ENCODE results near the gene TF.
A peak's percentile ranks its signal among the peaks of the same experiment; 100 is the strongest.

The TF gene

DNA sequence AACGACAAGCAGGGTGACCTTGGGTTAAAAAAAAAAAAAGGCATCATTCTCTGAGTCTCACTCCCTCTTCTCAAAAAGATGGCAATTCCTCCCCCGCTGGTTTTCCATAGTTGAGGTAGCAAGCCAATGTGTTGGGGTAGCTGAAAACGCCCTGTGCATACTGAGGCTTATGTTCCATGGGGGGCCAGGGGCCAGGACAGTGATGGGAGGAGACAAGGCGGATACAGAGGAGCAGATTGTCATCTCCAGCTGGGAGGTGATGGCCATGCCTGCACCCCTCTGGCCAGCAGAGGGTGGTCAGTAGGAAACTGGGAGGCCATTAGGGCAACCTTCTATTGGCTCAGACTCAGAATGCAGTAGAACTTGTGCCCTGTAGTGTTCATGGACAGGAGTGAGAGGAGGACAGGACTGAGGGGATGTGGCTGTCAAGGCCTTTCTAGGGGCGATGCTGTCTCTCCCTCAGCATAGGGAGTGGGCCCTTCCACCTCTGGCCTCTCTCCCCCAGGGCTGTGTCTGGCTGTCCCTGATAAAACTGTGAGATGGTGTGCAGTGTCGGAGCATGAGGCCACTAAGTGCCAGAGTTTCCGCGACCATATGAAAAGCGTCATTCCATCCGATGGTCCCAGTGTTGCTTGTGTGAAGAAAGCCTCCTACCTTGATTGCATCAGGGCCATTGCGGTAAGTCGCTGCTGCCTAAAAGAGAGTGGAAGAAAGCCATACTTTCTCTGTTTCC is 1.9 kb downstream of the TF start:
- DNase-seq: no peak

DNA sequence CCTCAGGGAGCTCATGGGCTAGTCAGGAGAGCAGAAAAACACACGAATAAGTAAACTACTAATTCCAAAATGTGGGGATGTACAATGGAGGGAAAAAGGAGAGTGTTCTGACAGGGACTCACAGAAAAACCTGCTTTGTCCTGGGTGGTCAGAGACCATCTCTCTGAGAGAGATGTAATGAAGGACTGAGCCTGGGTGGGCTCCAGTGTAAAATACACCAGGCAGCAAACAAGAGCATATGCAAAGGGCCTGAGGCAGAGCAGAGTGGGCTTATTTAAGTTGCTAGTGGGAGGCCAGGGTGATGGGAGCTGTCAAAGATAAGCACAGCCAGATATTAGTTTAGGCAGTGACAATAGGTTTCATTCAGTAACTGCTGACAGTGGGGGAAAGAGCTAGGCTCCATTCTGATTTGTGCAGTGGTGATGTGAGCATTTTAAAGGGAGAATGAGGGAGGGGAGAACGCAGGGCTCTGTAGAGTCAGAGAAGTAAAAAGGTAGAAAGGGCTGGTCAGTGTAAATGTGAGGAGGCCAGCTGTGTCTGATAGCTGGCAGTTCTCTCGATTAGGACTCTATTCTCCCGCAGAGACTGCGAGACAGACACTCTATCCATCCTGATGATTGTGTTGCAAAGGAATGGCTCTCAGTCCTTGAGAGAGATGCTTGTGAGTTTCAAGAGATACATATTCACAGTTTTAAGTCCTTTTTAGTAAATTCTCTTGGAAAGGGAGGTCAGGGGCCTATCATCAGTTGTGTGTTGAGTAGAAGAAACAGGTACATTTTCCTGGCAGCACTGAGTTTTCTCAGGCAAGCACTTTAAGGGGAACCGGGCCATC is 3.5 kb downstream of the TF start:
- no peak for DNase-seq

DNA sequence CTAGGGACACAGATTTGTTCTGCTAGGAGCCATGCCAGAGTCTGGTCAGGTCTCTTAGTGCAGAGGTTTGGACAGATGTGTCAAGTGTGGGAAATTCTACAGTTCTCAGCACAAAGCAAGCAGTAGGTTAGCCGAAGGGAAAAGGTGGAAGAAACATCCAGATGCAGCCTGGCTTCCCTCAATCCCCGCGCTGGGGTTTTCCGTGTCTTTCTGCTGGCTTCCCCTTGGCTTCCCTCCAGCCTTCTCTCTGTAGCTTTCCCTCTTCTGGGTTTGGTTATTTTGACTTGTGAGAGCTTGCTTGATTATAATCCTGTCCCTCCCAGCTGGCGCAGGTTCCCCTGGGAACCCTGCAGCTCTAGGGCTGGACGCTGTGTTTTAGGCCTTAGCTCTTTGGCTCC is 4.1 kb downstream of the TF start:
- peak in 1 of 2 experiments; percentile 15 for DNase-seq

DNA sequence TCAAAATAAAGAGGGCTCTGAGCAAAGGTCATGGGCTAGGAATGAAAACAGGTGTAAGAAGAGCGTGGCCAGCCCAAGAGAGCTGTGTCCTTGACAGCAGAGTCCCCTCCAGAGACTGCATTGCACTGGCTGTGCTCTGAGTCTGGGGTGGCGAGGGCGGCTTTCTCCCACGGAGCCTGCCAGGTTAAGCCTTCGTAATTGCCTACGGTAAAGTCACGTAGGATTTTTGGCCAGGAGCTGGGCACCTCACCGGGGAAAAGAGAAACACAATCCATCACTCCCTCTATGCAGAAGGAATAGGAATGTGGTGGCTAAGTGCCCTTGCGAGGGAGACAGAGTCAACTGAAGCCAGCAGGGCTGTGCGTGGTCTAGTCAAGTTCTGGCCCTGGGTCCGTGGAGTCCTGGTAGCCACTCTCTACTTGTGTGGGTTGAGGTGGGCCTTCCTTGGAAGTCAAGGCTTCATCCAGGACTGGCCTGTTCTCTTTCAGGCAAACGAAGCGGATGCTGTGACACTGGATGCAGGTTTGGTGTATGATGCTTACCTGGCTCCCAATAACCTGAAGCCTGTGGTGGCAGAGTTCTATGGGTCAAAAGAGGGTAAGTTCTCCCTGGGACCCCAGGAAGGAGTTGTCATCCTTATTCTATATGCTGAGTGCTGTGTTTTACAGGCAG is 7.0 kb downstream of the TF start:
- no peak for DNase-seq

DNA sequence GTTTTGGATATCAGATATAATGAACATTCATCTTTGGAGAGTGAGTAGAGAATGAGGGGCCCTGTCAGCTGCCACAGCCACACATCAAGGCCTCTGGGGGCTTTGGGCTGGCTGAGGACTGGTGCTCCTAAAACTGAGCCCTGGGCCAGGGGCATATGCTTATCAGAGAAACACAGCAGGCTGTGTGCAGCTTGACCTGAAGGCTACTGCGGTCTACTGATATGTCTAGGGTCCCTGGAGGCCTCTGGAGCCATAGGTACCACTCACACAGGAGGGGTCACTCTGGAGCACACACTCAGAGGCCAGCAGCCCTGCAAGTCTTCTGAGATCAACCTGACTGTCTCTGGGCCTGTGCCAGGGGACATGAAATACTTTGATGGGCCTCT is 7.6 kb downstream of the TF start:
- DNase-seq: no peak

DNA sequence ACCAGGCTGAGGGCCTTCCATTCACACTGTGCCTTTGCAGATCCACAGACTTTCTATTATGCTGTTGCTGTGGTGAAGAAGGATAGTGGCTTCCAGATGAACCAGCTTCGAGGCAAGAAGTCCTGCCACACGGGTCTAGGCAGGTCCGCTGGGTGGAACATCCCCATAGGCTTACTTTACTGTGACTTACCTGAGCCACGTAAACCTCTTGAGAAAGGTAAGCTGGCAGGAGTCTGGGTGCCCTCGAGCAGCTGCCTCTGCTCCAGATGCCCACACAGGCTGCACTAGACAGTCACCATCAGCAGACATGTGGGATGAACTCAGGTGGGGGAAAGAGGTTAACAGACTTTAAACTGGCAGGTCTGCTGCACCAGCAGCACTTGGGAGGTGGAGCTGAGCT is 8.3 kb downstream of the TF start:
- no peak for DNase-seq

DNA sequence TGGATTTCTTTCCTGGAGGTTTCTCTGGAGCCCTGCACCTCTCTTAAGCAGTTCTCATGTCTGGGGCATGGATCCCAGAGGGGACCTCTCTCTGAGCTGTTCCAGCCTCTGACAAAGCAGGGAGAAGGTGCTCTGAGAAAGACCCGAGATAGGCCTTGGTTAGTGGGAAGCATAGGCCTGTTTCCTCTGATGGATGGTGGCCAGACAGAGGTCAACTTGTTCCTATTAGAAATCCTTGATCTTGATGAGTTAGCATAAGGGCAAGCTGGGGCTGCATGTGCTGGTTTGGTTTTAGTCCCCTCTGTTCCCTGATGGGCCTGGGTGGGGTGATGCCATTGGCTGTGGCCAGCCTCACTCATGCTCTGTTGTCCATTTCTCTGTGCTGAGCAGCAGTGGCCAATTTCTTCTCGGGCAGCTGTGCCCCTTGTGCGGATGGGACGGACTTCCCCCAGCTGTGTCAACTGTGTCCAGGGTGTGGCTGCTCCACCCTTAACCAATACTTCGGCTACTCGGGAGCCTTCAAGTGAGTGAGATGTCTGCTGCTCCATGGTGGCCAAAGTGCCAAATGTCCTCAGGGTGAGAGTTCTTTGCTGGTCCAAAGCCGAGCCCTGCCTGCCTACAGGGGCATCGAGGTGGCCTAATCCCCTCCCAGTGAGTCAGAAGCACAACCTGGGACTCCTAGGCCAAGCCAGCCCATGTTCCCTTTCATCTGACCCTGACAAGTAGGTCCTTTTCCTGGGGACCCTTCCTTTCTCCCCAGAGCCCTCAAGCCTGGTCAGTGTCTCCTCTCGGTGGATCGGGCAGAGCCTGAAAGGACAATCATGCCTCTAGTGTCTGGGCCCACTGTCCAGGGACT is 9.0 kb downstream of the TF start:
- DNase-seq: no peak

DNA sequence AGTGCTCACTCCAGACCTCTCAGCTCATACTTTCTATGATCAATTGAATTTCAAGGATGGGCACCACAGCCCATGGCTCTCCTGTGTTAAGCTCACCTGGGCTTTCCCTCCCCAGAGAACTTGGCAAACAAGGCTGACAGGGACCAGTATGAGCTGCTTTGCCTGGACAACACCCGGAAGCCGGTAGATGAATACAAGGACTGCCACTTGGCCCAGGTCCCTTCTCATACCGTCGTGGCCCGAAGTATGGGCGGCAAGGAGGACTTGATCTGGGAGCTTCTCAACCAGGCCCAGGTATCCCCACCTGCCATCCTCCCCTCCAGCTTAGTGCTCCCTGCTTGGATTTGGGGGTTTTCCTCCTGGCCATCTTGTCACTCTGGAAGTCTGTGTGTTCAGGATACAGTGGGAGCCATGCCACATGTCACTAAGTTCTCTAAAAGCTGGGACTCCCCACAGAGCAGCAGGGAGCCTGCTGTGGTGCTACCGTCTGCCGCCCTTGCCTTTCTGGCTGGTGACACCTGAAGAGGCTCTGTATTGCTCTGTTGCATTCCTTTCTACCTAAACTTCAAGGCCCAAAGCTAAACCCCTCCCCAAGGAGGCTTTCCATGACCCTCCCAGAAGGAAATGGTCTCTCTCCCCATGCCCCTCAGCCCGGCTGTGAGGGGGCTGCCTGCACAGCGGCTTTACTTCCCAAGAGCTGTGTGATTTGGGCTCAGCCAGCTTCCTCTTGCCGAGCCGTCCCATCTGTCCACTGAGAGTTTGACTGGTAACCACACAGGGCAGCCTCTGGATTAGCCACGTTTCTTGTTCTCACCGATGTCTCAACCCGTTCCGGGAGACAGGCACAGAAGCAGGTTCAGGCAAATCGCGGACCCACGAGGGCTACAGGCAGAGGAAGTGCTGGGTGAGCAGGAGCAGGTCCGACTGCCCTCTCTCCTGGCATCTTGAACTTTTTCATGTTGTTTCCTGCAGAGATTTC is 10.8 kb downstream of the TF start:
- no peak for DNase-seq

DNA sequence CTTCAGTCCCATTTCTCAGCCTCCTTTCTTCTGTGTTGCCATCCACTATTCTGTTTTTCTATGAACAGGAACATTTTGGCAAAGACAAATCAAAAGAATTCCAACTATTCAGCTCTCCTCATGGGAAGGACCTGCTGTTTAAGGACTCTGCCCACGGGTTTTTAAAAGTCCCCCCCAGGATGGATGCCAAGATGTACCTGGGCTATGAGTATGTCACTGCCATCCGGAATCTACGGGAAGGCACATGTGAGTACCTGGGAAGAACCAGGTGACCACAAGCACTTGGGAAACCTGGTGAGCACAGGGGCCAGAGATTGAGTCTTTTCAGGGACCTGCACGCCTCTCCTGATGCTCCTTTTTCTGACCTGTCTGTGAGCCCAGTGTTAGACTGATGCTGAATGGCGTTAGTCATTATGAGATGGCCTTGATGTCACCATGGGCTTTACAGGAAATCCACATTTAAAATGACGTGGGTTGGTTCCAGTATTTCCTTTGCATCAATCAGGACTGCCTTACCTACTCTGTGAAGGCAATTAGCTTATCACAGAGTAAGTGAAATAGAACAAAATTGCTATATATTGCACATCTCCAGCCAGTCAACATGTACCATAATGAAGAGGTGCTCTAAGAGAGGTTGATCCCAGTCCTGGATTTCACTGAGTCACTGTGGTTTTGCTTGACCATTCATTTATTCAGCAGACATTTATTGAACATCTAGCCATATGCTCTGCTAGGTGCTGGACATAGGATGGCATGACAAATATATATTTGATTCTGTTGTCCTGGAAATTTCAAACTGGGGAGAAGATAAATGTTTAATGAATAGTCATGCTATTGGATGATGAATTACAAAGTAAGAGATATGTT is 11.7 kb downstream of the TF start:
- DNase-seq: no peak

DNA sequence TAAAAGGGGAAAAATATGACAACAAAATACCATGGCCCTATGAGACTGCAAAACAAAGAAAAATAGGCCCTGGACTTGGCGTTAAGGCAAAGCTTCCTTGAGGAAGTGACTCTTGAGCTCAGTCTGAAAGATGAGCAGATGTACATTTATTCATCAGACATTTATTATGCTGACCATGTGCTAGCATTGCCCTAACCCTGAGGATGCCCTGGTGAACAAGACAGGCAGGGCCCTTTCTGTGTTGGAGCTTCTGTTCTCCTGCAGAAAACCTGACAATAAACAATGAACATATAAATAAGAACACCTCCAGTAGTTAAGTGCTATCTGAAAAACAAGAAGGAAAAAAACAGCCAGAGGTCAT is 12.4 kb downstream of the TF start:
- no peak for DNase-seq

DNA sequence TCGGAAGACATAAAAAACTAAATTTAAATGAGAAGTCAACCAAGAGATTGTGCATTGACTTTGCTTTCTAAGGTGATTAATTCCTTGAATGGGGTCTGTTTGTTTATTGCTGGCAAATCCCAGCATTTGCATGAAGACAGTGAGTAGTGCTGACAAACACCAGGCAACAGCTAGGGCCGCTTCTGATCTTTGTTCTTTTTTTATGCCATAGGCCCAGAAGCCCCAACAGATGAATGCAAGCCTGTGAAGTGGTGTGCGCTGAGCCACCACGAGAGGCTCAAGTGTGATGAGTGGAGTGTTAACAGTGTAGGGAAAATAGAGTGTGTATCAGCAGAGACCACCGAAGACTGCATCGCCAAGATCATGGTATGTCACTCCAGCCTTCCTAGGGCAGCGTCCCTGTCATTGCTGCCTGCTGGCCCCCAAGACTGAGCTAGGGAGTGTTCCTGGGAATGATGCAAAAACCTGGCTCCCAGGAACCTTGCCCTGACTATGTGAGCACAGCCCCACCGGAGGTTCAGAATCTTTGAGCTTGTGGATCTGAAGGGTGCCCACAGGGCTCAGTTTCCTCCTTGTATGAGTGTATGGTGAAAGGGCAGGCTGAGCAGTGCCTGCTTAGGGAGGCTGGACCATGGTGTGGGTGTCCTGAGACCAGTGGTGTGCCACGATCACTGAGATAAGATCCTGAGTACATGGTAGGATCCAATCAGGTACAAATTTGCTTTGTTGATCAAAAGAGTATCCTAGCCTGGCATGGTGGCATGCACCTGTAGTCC is 13.0 kb downstream of the TF start:
- no peak for DNase-seq

DNA sequence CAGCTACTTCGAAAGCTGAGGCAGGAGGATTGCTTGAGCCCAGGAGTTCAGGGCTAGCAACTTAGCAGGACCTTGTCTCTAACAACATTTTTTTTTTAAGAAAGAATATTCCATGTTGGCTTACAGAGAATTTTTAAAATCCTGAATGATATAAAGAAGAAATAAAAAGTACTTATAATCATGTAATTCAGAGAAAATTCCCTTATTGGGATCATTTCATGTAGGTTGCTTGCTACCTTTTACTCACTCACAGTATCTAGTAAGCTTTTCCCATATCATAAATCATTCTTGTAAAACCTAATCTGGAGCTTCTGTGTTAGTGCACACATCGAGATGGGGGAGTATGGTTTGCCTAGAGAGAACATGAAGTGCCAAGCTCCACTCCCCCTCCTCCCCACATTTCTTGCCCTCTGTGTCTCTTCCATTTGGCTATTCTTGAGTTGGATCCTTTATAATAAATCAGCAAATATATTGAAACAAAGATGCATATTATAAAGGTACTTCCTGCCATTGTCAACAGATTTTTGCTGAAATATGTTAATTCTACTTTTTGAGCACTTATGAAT is 13.6 kb downstream of the TF start:
- no peak for DNase-seq

DNA sequence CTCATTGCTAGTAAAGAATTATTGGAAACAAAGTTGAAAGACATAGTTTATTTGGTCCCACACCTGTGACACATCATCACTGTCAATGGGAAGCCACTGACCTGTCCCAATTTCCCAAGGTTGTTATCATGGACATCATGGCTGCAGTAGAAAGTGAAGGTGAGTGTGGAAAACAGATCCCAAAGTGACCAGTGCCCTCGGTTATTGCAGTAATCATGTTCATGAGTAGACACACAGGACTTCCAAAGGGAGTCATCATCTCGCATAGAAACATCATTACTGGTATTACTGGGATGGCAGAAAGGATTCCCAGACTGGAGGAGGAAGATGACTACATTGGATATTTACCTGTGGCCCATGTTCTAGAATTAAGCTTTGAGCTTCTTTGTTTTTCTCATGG is 14.7 kb downstream of the TF start:
- no peak for DNase-seq

DNA sequence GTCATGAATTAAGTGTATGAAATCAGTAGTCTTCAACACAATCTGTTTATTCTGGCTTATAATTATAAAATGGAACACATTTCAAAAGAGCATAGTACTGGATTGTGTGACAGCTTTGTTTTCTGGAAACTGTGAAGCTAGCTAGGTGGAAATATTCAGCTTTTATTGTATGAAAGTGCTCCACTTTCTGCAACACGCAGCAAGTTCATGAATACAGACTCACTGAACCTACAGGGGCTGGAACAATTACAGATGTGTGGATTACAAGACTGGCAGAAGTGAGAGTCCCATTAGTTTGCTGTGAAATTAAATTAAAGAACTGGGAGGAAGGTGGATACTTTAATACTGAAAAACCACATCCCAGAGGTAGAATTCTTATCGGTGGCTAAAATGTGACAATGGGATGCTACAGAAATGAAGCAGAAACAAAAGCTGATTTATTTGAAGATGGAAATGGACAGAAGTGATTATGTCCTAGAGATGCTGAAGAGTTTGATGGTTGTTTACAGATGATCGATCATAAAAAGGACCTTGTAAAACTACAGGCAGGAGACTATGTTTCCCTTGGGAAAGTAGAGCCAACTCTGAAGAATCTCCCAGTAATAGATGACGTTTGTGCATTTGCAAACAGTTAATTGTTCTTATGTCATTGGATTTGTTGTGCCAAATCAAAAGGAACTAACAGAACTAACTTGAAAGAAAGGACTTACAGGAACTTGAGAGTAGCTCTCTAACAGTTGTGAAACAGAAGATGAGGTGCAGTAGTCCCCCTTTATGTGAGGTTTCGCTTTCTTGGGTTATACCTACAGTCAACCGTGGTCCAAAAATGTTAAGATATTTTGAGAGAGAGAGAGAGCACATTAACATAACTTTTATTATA is 15.7 kb downstream of the TF start:
- no peak for DNase-seq

DNA sequence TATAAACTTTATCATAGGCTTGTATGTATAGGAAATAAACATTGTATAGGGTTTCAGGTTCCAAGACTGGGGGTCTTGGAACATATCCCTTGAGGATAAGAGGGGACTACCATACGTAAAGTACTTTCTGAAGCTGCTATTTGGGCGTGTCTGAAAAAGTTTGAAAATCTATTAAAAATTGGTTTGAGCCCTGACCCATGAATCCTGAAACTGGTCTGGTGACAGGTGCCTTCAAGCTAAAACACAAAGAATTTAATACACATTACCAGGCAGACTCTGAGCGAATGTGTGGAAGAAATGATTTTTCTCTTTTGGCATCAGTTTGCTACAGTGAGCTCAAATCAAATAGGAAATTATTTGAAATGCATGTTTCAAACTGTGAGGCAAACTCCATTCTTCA is 16.3 kb downstream of the TF start:
- DNase-seq: no peak

DNA sequence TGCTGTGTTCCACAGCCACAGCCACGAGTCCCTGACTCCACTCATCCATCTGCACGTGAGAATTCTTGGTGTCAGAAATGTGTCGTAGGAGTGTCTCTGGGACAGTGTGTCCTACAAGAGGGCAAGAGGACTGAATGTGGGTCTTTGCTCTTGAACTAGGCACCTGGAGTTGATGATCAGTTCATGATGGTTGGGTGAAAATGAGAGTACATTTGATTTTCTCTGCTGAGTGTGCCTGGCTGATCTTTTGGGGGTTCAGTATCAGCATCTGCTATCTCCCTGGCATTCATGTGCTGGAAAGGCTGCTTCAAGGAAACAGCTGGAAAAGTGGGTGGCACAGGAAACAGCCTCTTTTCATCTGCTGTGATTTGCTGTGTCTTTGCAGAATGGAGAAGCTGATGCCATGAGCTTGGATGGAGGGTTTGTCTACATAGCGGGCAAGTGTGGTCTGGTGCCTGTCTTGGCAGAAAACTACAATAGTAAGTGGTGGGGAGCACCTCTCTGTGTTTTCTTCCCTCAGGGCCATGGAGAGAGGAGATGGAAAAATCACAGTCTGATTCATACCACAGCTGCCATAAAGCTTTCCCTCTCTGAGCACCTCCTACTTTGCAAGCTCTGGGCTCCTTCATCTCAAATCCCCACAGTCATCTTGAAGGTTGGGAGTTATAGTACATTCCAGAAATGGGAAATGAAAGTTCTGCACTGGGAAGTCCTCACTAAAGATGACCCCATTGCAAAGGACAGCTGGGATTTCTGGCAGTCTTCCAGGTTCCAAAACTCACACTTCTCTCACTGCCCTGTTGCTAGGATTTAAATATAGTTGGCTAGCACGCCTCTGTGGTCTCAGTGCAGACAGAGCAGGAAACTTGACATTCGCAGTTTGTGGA is 17.8 kb downstream of the TF start:
- peak in 1 of 2 experiments; percentile 21 for DNase-seq

DNA sequence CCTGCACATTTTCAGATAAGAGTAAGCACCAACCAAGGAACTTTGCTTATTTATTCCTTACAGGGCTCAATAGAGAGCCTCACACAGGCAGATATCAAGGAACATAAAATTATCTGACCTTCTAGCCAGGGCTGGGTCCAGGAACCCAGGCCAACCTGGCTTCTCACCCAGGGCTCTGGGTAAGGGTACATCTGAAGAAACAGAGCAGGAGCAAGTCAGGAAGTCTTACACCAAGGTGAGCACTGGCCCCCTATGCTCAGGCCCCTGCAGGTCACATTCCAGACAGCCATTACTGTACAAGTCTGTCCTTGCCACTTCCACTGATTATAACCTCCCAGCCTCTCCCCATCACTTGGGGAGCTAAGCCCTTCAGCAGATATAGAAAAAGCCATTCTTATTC is 19.1 kb downstream of the TF start:
- no peak for DNase-seq

DNA sequence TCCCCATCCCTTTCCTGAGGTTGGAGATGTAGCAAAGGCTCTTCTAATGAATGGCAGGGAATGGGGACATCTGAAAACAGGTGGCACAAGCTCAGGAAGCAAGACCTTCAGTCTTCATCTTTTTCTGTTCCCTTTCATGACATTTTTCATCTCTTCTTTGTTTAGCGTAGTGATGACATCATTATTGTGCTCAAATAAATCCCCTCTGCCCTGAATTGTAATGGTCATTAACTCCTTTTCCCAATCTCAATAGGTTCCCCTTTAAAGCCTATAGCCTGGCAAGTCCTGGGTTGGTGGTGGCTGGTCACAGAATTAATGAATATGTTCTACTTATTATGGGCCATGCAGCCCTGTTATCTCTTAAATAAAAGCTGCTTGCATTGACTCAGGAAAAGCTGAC is 21.4 kb downstream of the TF start:
- no peak for DNase-seq

Data from NCI-H2081 (cell line).